IMR-90 (cell line): ENCODE results near the gene CYBRD1. TPM values are rescaled to one million over a fixed set of nuclear protein-coding genes. Genes with fewer than 3 reads are reported as not detected.

Experiments
- ATAC-seq: fragments of 200-7000 bp; cut with Tn5 transposase; 2 replicates; pipeline ENCODE4 v1.9.1; 2020; ENCODE audit warnings: low read depth, mild to moderate bottlenecking, moderate library complexity
- BruUV-seq: library from RNA; stranded (reverse); fragments of 400-500 nt; replicated peaks from 2 replicates; lab custom pipeline; 2021; lab: Mats Ljungman, UMichigan
- CTCF ChIA-PET: fragments of 300-600 bp; formaldehyde crosslinking; extraction: SDS; loops from one replicate; lab custom pipeline; 2021; ENCODE audit warnings: antibody characterized with exemption; lab: Yijun Ruan, JAX
- POLR2A ChIA-PET: fragments of 300-600 bp; sonication (Branson Sonifier 250); formaldehyde crosslinking; loops from one replicate; lab custom pipeline; 2022; ENCODE audit warnings: antibody characterized with exemption; ENCODE audit not compliant: unreplicated experiment; lab: Charles Lee
- DNase-seq: peaks from one replicate; pipeline ENCODE4 v3.0.0; 2013
- H2AFZ ChIP-seq: replicated peaks from 2 replicates; pipeline ENCODE3; 2013; ENCODE audit warnings: low read length, mild to moderate bottlenecking; ENCODE audit not compliant: poor library complexity
- H2AK5ac ChIP-seq: 2 replicates; pipeline ENCODE4 v1.6.1; 2013; ENCODE audit warnings: low read depth, low read length, inconsistent platforms
- H2AK9ac ChIP-seq: replicated peaks from 2 replicates; pipeline ENCODE3; 2013; ENCODE audit warnings: mild to moderate bottlenecking, low read depth, low read length, moderate library complexity; ENCODE audit not compliant: poor library complexity
- H2BK120ac ChIP-seq: 2 replicates; pipeline ENCODE4 v1.6.1; 2013; ENCODE audit warnings: low read depth, low read length, inconsistent platforms
- H2BK15ac ChIP-seq: 3 replicates; pipeline ENCODE4 v1.6.1; 2013; ENCODE audit warnings: low read depth, low read length, inconsistent platforms
- H2BK20ac ChIP-seq: 2 replicates; pipeline ENCODE4 v1.6.1; 2013; ENCODE audit warnings: low read depth, mild to moderate bottlenecking, inconsistent platforms, low read length, moderate library complexity
- H2BK5ac ChIP-seq: 2 replicates; pipeline ENCODE4 v1.6.1; 2013; ENCODE audit warnings: mild to moderate bottlenecking, low read depth, low read length, inconsistent platforms; ENCODE audit not compliant: poor library complexity, severe bottlenecking
- H3K14ac ChIP-seq: replicated peaks from 2 replicates; pipeline ENCODE4 v1.6.1; 2013; ENCODE audit warnings: low read depth, low read length, inconsistent platforms
- H3K18ac ChIP-seq: 2 replicates; pipeline ENCODE4 v1.6.1; 2013; ENCODE audit warnings: low read depth, low read length, control low read depth
- H3K23ac ChIP-seq: 2 replicates; pipeline ENCODE4 v1.6.1; 2013; ENCODE audit warnings: low read depth, low read length, inconsistent platforms
- H3K27ac ChIP-seq: 2 replicates; pipeline ENCODE4 v1.5.1; 2013; ENCODE audit warnings: mild to moderate bottlenecking, control low read depth, low read length; ENCODE audit not compliant: insufficient read depth
- H3K27me3 ChIP-seq: 2 replicates; pipeline ENCODE4 v1.6.1; 2013; ENCODE audit warnings: low read length; ENCODE audit not compliant: control insufficient read depth, insufficient read depth
- H3K36me3 ChIP-seq: 2 replicates; pipeline ENCODE4 v1.6.1; 2013; ENCODE audit warnings: low read length, mixed read lengths; ENCODE audit not compliant: control insufficient read depth, insufficient read depth
- H3K4ac ChIP-seq: 2 replicates; pipeline ENCODE4 v1.6.1; 2013; ENCODE audit warnings: low read depth, low read length, inconsistent platforms
- H3K4me1 ChIP-seq: 2 replicates; pipeline ENCODE4 v1.6.1; 2013; ENCODE audit warnings: low read length, mixed read lengths; ENCODE audit not compliant: control insufficient read depth, insufficient read depth
- H3K4me2 ChIP-seq: 2 replicates; pipeline ENCODE4 v1.6.1; 2013; ENCODE audit warnings: low read depth, mild to moderate bottlenecking, control low read depth, low read length, moderate library complexity
- H3K4me3 ChIP-seq: 2 replicates; pipeline ENCODE4 v1.5.1; 2013; ENCODE audit warnings: low read depth, mild to moderate bottlenecking, control low read depth, low read length, moderate library complexity; ENCODE audit not compliant: insufficient read depth
- H3K56ac ChIP-seq: 2 replicates; pipeline ENCODE4 v1.6.1; 2013; ENCODE audit warnings: low read length, inconsistent platforms; ENCODE audit not compliant: insufficient read depth; ENCODE audit errors: extremely low read depth
- H3K79me1 ChIP-seq, 2 experiments: 2 replicates each; pipeline ENCODE4 v1.6.1; 2013; ENCODE audit warnings: low read length in 2 of 2, inconsistent platforms in 1 of 2, low read depth in 1 of 2
- H3K9ac ChIP-seq: 2 replicates; pipeline ENCODE4 v1.6.1; 2013; ENCODE audit warnings: low read depth, low read length, control low read depth
- H3K9me1 ChIP-seq: 2 replicates; pipeline ENCODE4 v1.6.1; 2013; ENCODE audit warnings: low read length, inconsistent platforms; ENCODE audit not compliant: insufficient read depth
- H3K9me3 ChIP-seq: 2 replicates; pipeline ENCODE4 v1.6.1; 2013; ENCODE audit warnings: low read length; ENCODE audit not compliant: control insufficient read depth, insufficient read depth
- H4K20me1 ChIP-seq: 2 replicates; pipeline ENCODE4 v1.6.1; 2013; ENCODE audit warnings: low read length, inconsistent platforms; ENCODE audit not compliant: insufficient read depth
- H4K5ac ChIP-seq: 2 replicates; pipeline ENCODE4 v1.6.1; 2013; ENCODE audit warnings: mild to moderate bottlenecking, low read depth, low read length, control low read depth
- H4K8ac ChIP-seq, 2 experiments: 2 replicates each; pipeline ENCODE4 v1.6.1; 2013; ENCODE audit warnings: low read depth in 2 of 2, low read length in 2 of 2, control low read depth in 1 of 2, inconsistent platforms in 1 of 2
- H4K91ac ChIP-seq: 2 replicates; pipeline ENCODE4 v1.6.1; 2013; ENCODE audit warnings: low read depth, low read length, inconsistent platforms; ENCODE audit not compliant: insufficient read depth
- BHLHE40 ChIP-seq: fragments of 150-350 bp; IDR thresholded peaks from 2 replicates; pipeline ENCODE4 v1.6.1; 2016; ENCODE audit warnings: mild to moderate bottlenecking, low read depth, low read length
- CEBPB ChIP-seq: IDR thresholded peaks from 2 replicates; pipeline ENCODE4 v1.6.1; 2012; ENCODE audit warnings: low read depth, low read length, improper control_type of control experiment
- ELK1 ChIP-seq: fragments of 150-350 bp; IDR thresholded peaks from 2 replicates; pipeline ENCODE4 v1.6.1; 2016; ENCODE audit warnings: low read depth, mild to moderate bottlenecking, low read length, moderate library complexity, borderline replicate concordance
- FOS ChIP-seq: fragments of 150-350 bp; IDR thresholded peaks from 2 replicates; pipeline ENCODE4 v1.6.1; 2016; ENCODE audit warnings: low read depth, low read length
- MXI1 ChIP-seq: IDR thresholded peaks from 2 replicates; pipeline ENCODE4 v1.6.1; 2012; ENCODE audit warnings: low read depth, mild to moderate bottlenecking, low read length, moderate library complexity, borderline replicate concordance
- NFE2L2 ChIP-seq: fragments of 150-350 bp; IDR thresholded peaks from 2 replicates; pipeline ENCODE4 v1.6.1; 2016; ENCODE audit warnings: low read depth, mild to moderate bottlenecking, low read length
- RAD21 ChIP-seq: IDR thresholded peaks from 2 replicates; pipeline ENCODE4 v1.6.1; 2012; ENCODE audit warnings: low read length, improper control_type of control experiment
- RCOR1 ChIP-seq: IDR thresholded peaks from 2 replicates; pipeline ENCODE4 v1.6.1; 2012; ENCODE audit warnings: mild to moderate bottlenecking, low read length, improper control_type of control experiment; ENCODE audit not compliant: insufficient replicate concordance
- SMC3 ChIP-seq: fragments of 150-350 bp; IDR thresholded peaks from 2 replicates; pipeline ENCODE4 v1.6.1; 2016; ENCODE audit warnings: low read depth, mild to moderate bottlenecking, antibody characterized with exemption, low read length, moderate library complexity
- WGBS, 2 experiments: methylation state at CpG; one replicate each; pipeline versions ENCODE4 v1.1.5 to v1.1.7; 2013; ENCODE audit warnings: missing lambda C conversion rate in 2 of 2; ENCODE audit not compliant: insufficient read length in 1 of 2; ENCODE audit errors: extremely low coverage in 2 of 2; 5-methylcytosine and 5-hydroxymethylcytosine counted together
- dilution Hi-C: fragments of 300-500 bp; cut with HindIII; formaldehyde crosslinking; loops from one replicate; pipeline ENCODE4 v1.14.3; 2018; ENCODE audit warnings: low sequenced_read_pairs; ENCODE audit not compliant: unreplicated experiment
- in situ Hi-C: fragments of 300-500 bp; cut with MboI; formaldehyde crosslinking; loops from 3 replicates; pipeline ENCODE4 v1.14.3; 2019; ENCODE audit warnings: low sequenced_read_pairs, inconsistent platforms, mixed read lengths
- intact Hi-C: fragments of 100-400 bp; cut with micrococcal nuclease; formaldehyde crosslinking; loops from 2 replicates; pipeline ENCODE4 v1.10.0; 2022
- polyA plus RNA-seq, 3 experiments: library from polyadenylated mRNA; depleted of rRNA; stranded (reverse); fragments of >200 nt; gene quantifications; 2 replicates each; pipeline ENCODE4 v1.2.3, GENCODE V29; 2012; ENCODE audit warnings: low replicate concordance in 1 of 3
- total RNA-seq: library from RNA; depleted of rRNA; stranded (reverse); fragments of >200 nt; gene quantifications from 2 replicates; pipeline ENCODE4 v1.2.3, GENCODE V29; 2012

CYBRD1 gene
- total and polyA plus RNA-seq, 2 of the 4 experiments (the other 2 are of a cell fraction) = 53.2 to 103 TPM

DNA sequence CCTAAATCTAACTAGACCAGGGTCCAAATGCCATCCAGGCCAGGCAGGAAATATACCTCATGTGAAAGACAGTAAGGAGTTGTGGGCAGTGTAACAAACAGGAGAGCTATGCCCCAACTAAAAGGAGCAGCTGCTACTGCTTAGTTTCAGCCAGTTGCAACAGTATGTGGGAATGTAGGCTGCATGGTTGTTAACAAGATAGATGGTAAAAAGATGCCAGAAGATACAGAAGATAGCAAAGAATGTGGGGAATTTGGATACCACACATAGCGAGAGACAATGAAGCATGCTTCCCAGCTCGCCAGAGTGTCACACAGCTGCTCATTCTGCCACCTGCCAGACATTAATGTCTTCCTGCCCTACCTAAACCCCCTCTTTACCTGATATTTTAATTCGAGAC, 39.4 kb upstream of the CYBRD1 start:
- Histone ChIP-seq H3K79me1 (no peaks in the 10 kb centered on the region; a peak in 1 of 4 replicates), H3K56ac (no peak overlapping the region), H3K9ac (no peak overlapping the region), H4K5ac (no peak overlapping the region), H4K91ac (no peak overlapping the region), H3K23ac (no peak overlapping the region), H3K27me3 (no peaks in the 10 kb centered on the region), H3K4me2 (no peak overlapping the region), H3K18ac (no peak overlapping the region), H3K4me3 (no peak overlapping the region), H3K4ac (no peak overlapping the region), H2BK15ac (no peak overlapping the region), H3K14ac (no peak overlapping the region; the same call in 1 of the 2 replicates), H2BK20ac (no peak overlapping the region), H2AK5ac (no peak overlapping the region), H3K4me1 (peaks cover 2% of the 10 kb centered on the region), H2BK120ac (no peak overlapping the region), H3K9me1 (peaks cover 5% of the 10 kb centered on the region; the same call in 1 of the 2 replicates), H3K9me3 (no peaks in the 10 kb centered on the region), H3K36me3 (0 out of 2 replicates have a peak, but pooled peaks cover 1% of the 10 kb centered on the region), H2BK5ac (no peak overlapping the region), H3K27ac (no peak overlapping the region), H4K8ac (no peak overlapping the region), H2AK9ac (no peak overlapping the region), H4K20me1 (no peaks in the 10 kb centered on the region), H2AFZ (no peak overlapping the region)
- in situ Hi-C loops (no loop called here), intact Hi-C loops (no loop called here), dilution Hi-C loops (no loop called here)
- TF ChIP-seq RCOR1 (no peak), RAD21 (no peak), ELK1 (no peak), FOS (no peak), CEBPB (no peak), NFE2L2 (no peak), MXI1 (no peak), SMC3 (no peak), BHLHE40 (no peak; the same call in 1 of the 2 replicates)
- BruUV-seq = no TSS peak
- POLR2A ChIA-PET = no interaction called here
- WGBS, 2 experiments = 80% methylated on average over 1 of the region's 3 CpGs; no CpG with 5 or more reads in 1 of the 2 experiments
- ATAC-seq (peak; percentile 74), DNase-seq (peak; percentile 27)
- CTCF ChIA-PET = no interaction called here
